K562 (cell line): ENCODE measurements around the gene SRGN. TPM values are rescaled to one million over a fixed set of nuclear protein-coding genes. Genes with fewer than 3 reads are reported as not detected.

Experiments
- ARID1B ChIP-seq: fragments of 450-650 bp; IDR thresholded peaks from 2 replicates; pipeline ENCODE4 v1.6.1; 2016; ENCODE audit warnings: antibody characterized with exemption, mild to moderate bottlenecking, inconsistent platforms
- ARID3A ChIP-seq: IDR thresholded peaks from 2 replicates; pipeline ENCODE4 v1.6.1; 2012; ENCODE audit warnings: low read depth, low read length, improper control_type of control experiment, borderline replicate concordance
- CBFA2T3 ChIP-seq: fragments of 450-650 bp; IDR thresholded peaks from 2 replicates; pipeline ENCODE4 v1.6.1; 2017
- CEBPG ChIP-seq, 3 experiments: fragments of 200-800 bp in 1 of 3; sonication (Bioruptor generic) in 1 of 3; sonication (generic) in 1 of 3; formaldehyde crosslinking in 1 of 3; IDR thresholded peaks in 2 of 3; conservative IDR thresholded peaks in 1 of 3; 2 replicates each; pipeline versions ENCODE4 v1.6.1 to v1.8.0; 2016 to 2022; ENCODE audit warnings: missing compliant biosample characterization in 2 of 3, missing genetic modification characterization in 2 of 3, mild to moderate bottlenecking in 1 of 3, missing genetic modification reagents in 1 of 3
- ELF2 ChIP-seq: fragments of 250-450 bp; sonication (Bioruptor Pico); IDR thresholded peaks from 2 replicates; pipeline ENCODE4 v1.5.0; 2021; ENCODE audit warnings: mild to moderate bottlenecking
- ELK3 ChIP-seq: fragments of 450-650 bp; formaldehyde crosslinking; IDR thresholded peaks from 2 replicates; pipeline ENCODE4 v1.4.0; 2020; ENCODE audit warnings: mild to moderate bottlenecking
- HMGXB4 ChIP-seq: sonication (generic); formaldehyde crosslinking; IDR thresholded peaks from 2 replicates; pipeline ENCODE4 v1.8.1; 2023; ENCODE audit warnings: mild to moderate bottlenecking, missing genetic modification reagents
- KLF10 ChIP-seq: fragments of 250-450 bp; sonication (Bioruptor Pico); IDR thresholded peaks from 2 replicates; pipeline ENCODE4 v1.6.1; 2021; ENCODE audit warnings: matching md5 sums
- MAFG ChIP-seq: fragments of 450-650 bp; conservative IDR thresholded peaks from 2 replicates; pipeline ENCODE4 v1.6.1; 2016; ENCODE audit warnings: missing genetic modification characterization, missing compliant biosample characterization
- MECOM ChIP-seq: fragments of 250-450 bp; sonication (Bioruptor Pico); IDR thresholded peaks from 2 replicates; pipeline ENCODE4 v1.8.0; 2022; ENCODE audit warnings: inconsistent platforms
- NR2C1 ChIP-seq, 2 experiments: fragments of 450-650 bp; IDR thresholded peaks; 2 replicates each; pipeline ENCODE4 v1.6.1; 2017; ENCODE audit warnings: mild to moderate bottlenecking in 2 of 2, antibody characterized with exemption in 1 of 2, inconsistent platforms in 1 of 2, missing compliant biosample characterization in 1 of 2, missing genetic modification characterization in 1 of 2
- PCBP1 ChIP-seq: fragments of 200-400 bp; formaldehyde crosslinking; IDR thresholded peaks from 2 replicates; pipeline ENCODE4 v1.6.1; 2018; ENCODE audit warnings: mild to moderate bottlenecking, low read depth, low read length; ENCODE audit not compliant: poor library complexity, severe bottlenecking
- PRDM10 ChIP-seq: fragments of 450-650 bp; IDR thresholded peaks from 2 replicates; pipeline ENCODE4 v1.6.1; 2018; ENCODE audit not compliant: partially characterized antibody
- PTTG1 ChIP-seq: fragments of 450-650 bp; IDR thresholded peaks from 2 replicates; pipeline ENCODE4 v1.6.1; 2016; ENCODE audit warnings: low read depth, mild to moderate bottlenecking, missing genetic modification characterization, missing compliant biosample characterization
- SUPT5H ChIP-seq: fragments of 450-650 bp; IDR thresholded peaks from 2 replicates; pipeline ENCODE4 v1.6.1; 2016
- ZC3H4 ChIP-seq: sonication (generic); formaldehyde crosslinking; IDR thresholded peaks from 2 replicates; pipeline ENCODE4 v1.9.0; 2021; ENCODE audit warnings: missing genetic modification reagents, borderline replicate concordance
- ZNF398 ChIP-seq: fragments of 250-450 bp; sonication (Bioruptor Pico); IDR thresholded peaks from 2 replicates; pipeline ENCODE4 v1.8.0; 2021; ENCODE audit warnings: moderate library complexity, mild to moderate bottlenecking, inconsistent platforms
- polyA plus RNA-seq, 8 experiments: library from polyadenylated mRNA; depleted of rRNA in 4 of 8; stranded (reverse) in 5 of 8; unstranded in 3 of 8; fragments of >200 nt; fragmentation: Nextera tagmentation in 2 of 8; fragmentation: Illumina TruSeq in 1 of 8; extraction: Ambion mirVana in 2 of 8; extraction: Trizol in 1 of 8; gene quantifications; 2 replicates each; pipeline versions ENCODE4 v1.2.1 to v1.2.3, GENCODE V29; 2011 to 2014; ENCODE audit warnings: inconsistent platforms in 1 of 8, missing spikeins in 1 of 8
- total RNA-seq, 7 experiments: library from RNA; depleted of rRNA in 6 of 7; stranded (reverse); fragments of >200 nt in 6 of 7; fragmentation: Illumina TruSeq in 2 of 7; extraction: Trizol in 2 of 7; gene quantifications; 2 replicates each; pipeline versions ENCODE4 v1.2.1 to v1.2.3, GENCODE V29; 2011 to 2021; ENCODE audit warnings: low replicate concordance in 1 of 7

The SRGN gene
- total and polyA plus RNA-seq, 9 of the 15 experiments (the other 6 are each of a cell fraction or from before 2014, with no cell fraction given): 136 to 304 (median 180) TPM

- TF ChIP-seq NR2C1 (IDR thresholded peaks at IDR 0.05) (no peak), NR2C1 (tag; IDR thresholded peaks at IDR 0.05) (0 out of 2 replicates have a peak, but pooled peaks have one; percentile 9), MECOM (CRISPR knock-in tag) (0 out of 2 replicates have a peak, but pooled peaks have one; percentile 22), PRDM10 (no peak), ZC3H4 (CRISPR knock-in tag) (no peak), CEBPG (CRISPR knock-in tag; IDR thresholded peaks at IDR 0.05) (peak; percentile 68; the same call in 1 of the 2 replicates), CEBPG (tag; conservative IDR thresholded peaks at IDR 0.05 in 1 of 2, IDR thresholded peaks at IDR 0.05 in 1 of 2) (peak in 1 of 2 experiments; percentile 72; a peak in 2 of 4 replicates), ARID1B (no peak), ELK3 (CRISPR knock-in tag) (no peak), HMGXB4 (CRISPR knock-in tag) (no peak), KLF10 (no peak), MAFG (no peak), ELF2 (CRISPR knock-in tag) (0 out of 2 replicates have a peak, but pooled peaks have one; percentile 40), CBFA2T3 (0 out of 2 replicates have a peak, but pooled peaks have one; percentile 6), ARID3A (0 out of 2 replicates have a peak, but pooled peaks have one; percentile 25), PTTG1 (tag) (0 out of 2 replicates have a peak, but pooled peaks have one; percentile 29), PCBP1 (no peak), SUPT5H (no peak), ZNF398 (no peak)
Observed at GRCh38 chr10:69091143-69091651, 3.3 kb downstream of the SRGN start (continued).
